Measurements from ENCODE around the gene CACNA2D3.

DNA sequence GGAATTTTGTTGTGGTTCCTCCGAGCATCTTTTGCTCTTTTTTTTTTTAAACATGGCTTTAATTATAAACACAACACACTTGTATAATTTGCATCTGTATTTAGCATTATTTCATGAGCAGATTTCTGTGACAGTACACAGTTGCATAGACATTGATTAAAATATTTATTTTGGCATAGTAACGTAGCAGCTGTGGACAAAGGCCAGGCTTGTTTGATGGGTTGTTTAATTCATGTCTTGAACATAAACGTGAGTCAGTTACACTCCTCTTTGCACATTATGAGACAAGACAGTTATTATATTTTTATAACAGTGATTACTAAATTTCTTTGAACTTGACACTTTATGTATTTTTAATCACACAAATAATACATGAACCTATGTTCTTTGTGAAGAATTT lies 182.5 kb downstream of the CACNA2D3 start:
- TF ChIP-seq TARDBP (IDR thresholded peaks at IDR 0.05) = no peak
- TF ChIP-seq, protein P1, sequence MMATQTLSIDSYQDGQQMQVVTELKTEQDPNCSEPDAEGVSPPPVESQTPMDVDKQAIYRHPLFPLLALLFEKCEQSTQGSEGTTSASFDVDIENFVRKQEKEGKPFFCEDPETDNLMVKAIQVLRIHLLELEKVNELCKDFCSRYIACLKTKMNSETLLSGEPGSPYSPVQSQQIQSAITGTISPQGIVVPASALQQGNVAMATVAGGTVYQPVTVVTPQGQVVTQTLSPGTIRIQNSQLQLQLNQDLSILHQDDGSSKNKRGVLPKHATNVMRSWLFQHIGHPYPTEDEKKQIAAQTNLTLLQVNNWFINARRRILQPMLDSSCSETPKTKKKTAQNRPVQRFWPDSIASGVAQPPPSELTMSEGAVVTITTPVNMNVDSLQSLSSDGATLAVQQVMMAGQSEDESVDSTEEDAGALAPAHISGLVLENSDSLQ (IDR thresholded peaks at IDR 0.05) = no peak
- no peak for TF ChIP-seq FOXA1 (IDR thresholded peaks at IDR 0.05)
- TF ChIP-seq ZNF384 (IDR thresholded peaks at IDR 0.05) = no peak
- TF ChIP-seq SP1 (IDR thresholded peaks at IDR 0.05) = no peak

Measured in HEK293T (cell line).